Esophagus squamous epithelium (tissue), 4 donors: ENCODE data around the gene RRAD.

ENCODE experiments used
- CTCF ChIP-seq, 6 experiments: fragments of 450-650 bp in 4 of 6; fragments of 200-600 bp in 2 of 6; sonication (generic) in 2 of 6; IDR thresholded peaks; one replicate each; pipeline ENCODE4 v1.5.1; 2016 to 2019; ENCODE audit warnings: antibody characterized with exemption in 6 of 6, mild to moderate bottlenecking in 4 of 6, moderate library complexity in 4 of 6
- POLR2A ChIP-seq, 4 donors: fragments of 450-650 bp; IDR thresholded peaks; one replicate each; pipeline ENCODE4 v1.6.1; 2017; ENCODE audit warnings: antibody characterized with exemption in 4 of 4, mild to moderate bottlenecking in 4 of 4, moderate library complexity in 3 of 4

- TF ChIP-seq CTCF (IDR thresholded peaks at IDR 0.05) (no peak), POLR2A (IDR thresholded peaks at IDR 0.05) (no peak)
These were observed 13.5 kb downstream of the RRAD start for GRCh38 chr16:66911801-66912200.
